Right lobe of liver (tissue), 4 donors: ENCODE results near the gene CNTNAP1.

ENCODE experiments used
- CTCF ChIP-seq, 4 donors: fragments of 200-600 bp in 3 of 4; fragments of 450-650 bp in 1 of 4; IDR thresholded peaks; one replicate each; pipeline versions ENCODE4 v1.5.1 to v1.8.0; 2016 to 2022; ENCODE audit warnings: antibody characterized with exemption in 4 of 4, mild to moderate bottlenecking in 2 of 4
- POLR2A ChIP-seq: fragments of 450-650 bp; IDR thresholded peaks from one replicate; pipeline ENCODE4 v1.6.1; 2017; ENCODE audit warnings: antibody characterized with exemption, mild to moderate bottlenecking
- donor health status: DM: no; HTN: no; CAD: no.
- donor health status: DM: no; HTN: no; CAD: no.
- donor health status: DM: no; HTN: yes; CAD: no.

GRCh38 chr17:42672038-42672437 is 10.3 kb upstream of the CNTNAP1 start:
- TF ChIP-seq CTCF (IDR thresholded peaks at IDR 0.05), result no peak
- TF ChIP-seq POLR2A, result no peak
